Calu3 (cell line): ENCODE data around the gene AGBL4. TPM values are rescaled to one million over a fixed set of nuclear protein-coding genes. Genes with fewer than 3 reads are reported as not detected.

Source experiments
- BruUV-seq: library from RNA; stranded (reverse); fragments of 400-500 nt; replicated peaks from 2 replicates; lab custom pipeline; 2021; lab: Mats Ljungman, UMichigan
- CTCF ChIA-PET: fragments of 300-600 bp; sonication (Branson Sonifier 250); formaldehyde crosslinking; loops from one replicate; lab custom pipeline; 2022; ENCODE audit warnings: antibody characterized with exemption; lab: Charles Lee
- DNase-seq: peaks from one replicate; pipeline ENCODE4 v3.0.0; 2022
- H3K27ac Mint-ChIP-seq: one replicate; pipeline ENCODE4 v1.8.0; 2022; ENCODE audit warnings: mixed read lengths; ENCODE audit not compliant: unreplicated experiment
- H3K27me3 Mint-ChIP-seq: one replicate; pipeline ENCODE4 v1.8.0; 2022; ENCODE audit warnings: mixed read lengths; ENCODE audit not compliant: unreplicated experiment
- H3K36me3 Mint-ChIP-seq: one replicate; pipeline ENCODE4 v1.8.0; 2022; ENCODE audit warnings: mild to moderate bottlenecking, moderate library complexity, mixed read lengths; ENCODE audit not compliant: insufficient read depth, unreplicated experiment
- H3K4me1 Mint-ChIP-seq: one replicate; pipeline ENCODE4 v1.8.0; 2022; ENCODE audit warnings: mild to moderate bottlenecking, low read depth, mixed read lengths; ENCODE audit not compliant: unreplicated experiment
- H3K4me3 Mint-ChIP-seq: one replicate; pipeline ENCODE4 v1.8.0; 2022; ENCODE audit warnings: mild to moderate bottlenecking, low read depth, moderate library complexity, mixed read lengths; ENCODE audit not compliant: unreplicated experiment
- H3K9me3 Mint-ChIP-seq: one replicate; pipeline ENCODE4 v1.8.0; 2022; ENCODE audit warnings: low read depth, mixed read lengths; ENCODE audit not compliant: unreplicated experiment
- intact Hi-C: fragments of 100-400 bp; cut with micrococcal nuclease; formaldehyde crosslinking; loops from one replicate; pipeline ENCODE4 v1.10.0; 2022; ENCODE audit not compliant: unreplicated experiment
- total RNA-seq: library from RNA; stranded (reverse); gene quantifications from 2 replicates; pipeline ENCODE4 v1.2.3, GENCODE V29; 2022
- TF ChIP-seq, protein P1 (sequence below): fragments of 200-600 bp; IDR thresholded peaks from one replicate; pipeline ENCODE4 v1.8.0; 2022; ENCODE audit warnings: antibody characterized with exemption; ENCODE audit not compliant: unreplicated experiment

The AGBL4 gene
- total RNA-seq, 1 experiment from 2014 or later = not detected

- no peaks in the 10 kb centered on the region for H3K36me3 Mint-ChIP-seq
- TF ChIP-seq, protein P1, sequence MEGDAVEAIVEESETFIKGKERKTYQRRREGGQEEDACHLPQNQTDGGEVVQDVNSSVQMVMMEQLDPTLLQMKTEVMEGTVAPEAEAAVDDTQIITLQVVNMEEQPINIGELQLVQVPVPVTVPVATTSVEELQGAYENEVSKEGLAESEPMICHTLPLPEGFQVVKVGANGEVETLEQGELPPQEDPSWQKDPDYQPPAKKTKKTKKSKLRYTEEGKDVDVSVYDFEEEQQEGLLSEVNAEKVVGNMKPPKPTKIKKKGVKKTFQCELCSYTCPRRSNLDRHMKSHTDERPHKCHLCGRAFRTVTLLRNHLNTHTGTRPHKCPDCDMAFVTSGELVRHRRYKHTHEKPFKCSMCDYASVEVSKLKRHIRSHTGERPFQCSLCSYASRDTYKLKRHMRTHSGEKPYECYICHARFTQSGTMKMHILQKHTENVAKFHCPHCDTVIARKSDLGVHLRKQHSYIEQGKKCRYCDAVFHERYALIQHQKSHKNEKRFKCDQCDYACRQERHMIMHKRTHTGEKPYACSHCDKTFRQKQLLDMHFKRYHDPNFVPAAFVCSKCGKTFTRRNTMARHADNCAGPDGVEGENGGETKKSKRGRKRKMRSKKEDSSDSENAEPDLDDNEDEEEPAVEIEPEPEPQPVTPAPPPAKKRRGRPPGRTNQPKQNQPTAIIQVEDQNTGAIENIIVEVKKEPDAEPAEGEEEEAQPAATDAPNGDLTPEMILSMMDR = no peak
- intact Hi-C loops = no loop called here
- H3K27ac Mint-ChIP-seq = no peak overlapping the region
- CTCF ChIA-PET = interaction anchor here (0.6 kb wide), 1 partner anchor 190 kb away, joined by 3 read pairs; no protein-coding TSS in a partner anchor
- BruUV-seq = no TSS peak
- no peak overlapping the region for H3K4me3 Mint-ChIP-seq
- no peaks in the 10 kb centered on the region for H3K27me3 Mint-ChIP-seq
- H3K4me1 Mint-ChIP-seq = no peaks in the 10 kb centered on the region
- peaks cover 11% of the 10 kb centered on the region for H3K9me3 Mint-ChIP-seq
- no peak for DNase-seq
Observed at GRCh38 chr1:48864913-48865312, 1158.8 kb downstream of the AGBL4 start.

- intact Hi-C loops = loop anchor here (10.0 kb wide), 1 partner anchor 55 kb away; no protein-coding TSS in a partner anchor
- Mint-ChIP-seq H3K36me3 (no peaks in the 10 kb centered on the region), H3K9me3 (peaks cover 13% of the 10 kb centered on the region), H3K27ac (no peak overlapping the region), H3K4me3 (no peak overlapping the region), H3K4me1 (no peaks in the 10 kb centered on the region), H3K27me3 (no peaks in the 10 kb centered on the region)
- CTCF ChIA-PET = no interaction called here
- no TSS peak for BruUV-seq
- no peak for DNase-seq
- TF ChIP-seq, protein P1 = no peak
Observed at GRCh38 chr1:48859456-48859855, 1164.3 kb downstream of the AGBL4 start.

- Mint-ChIP-seq H3K27me3 (no peaks in the 10 kb centered on the region), H3K4me3 (no peak overlapping the region), H3K9me3 (peaks cover 13% of the 10 kb centered on the region), H3K4me1 (no peaks in the 10 kb centered on the region), H3K36me3 (no peaks in the 10 kb centered on the region), H3K27ac (no peak overlapping the region)
- no TSS peak for BruUV-seq
- CTCF ChIA-PET = no interaction called here
- TF ChIP-seq, protein P1 = no peak
- DNase-seq = no peak
- intact Hi-C loops = loop anchor here (10.0 kb wide), 1 partner anchor 56 kb away; no protein-coding TSS in a partner anchor
Observed at GRCh38 chr1:48858200-48858920, 1165.4 kb downstream of the AGBL4 start.

GRCh38 chr1:48853006-48853405, 1170.7 kb downstream of the AGBL4 start:
- intact Hi-C loops = loop anchor here (10.0 kb wide), 1 partner anchor 62 kb away; no protein-coding TSS in a partner anchor
- BruUV-seq = no TSS peak
- Mint-ChIP-seq H3K27me3 (no peaks in the 10 kb centered on the region), H3K36me3 (no peaks in the 10 kb centered on the region), H3K27ac (no peak overlapping the region), H3K4me3 (no peak overlapping the region), H3K4me1 (no peaks in the 10 kb centered on the region), H3K9me3 (peaks cover 2% of the 10 kb centered on the region)
- TF ChIP-seq, protein P1 = no peak
- DNase-seq = no peak
- CTCF ChIA-PET = no interaction called here
